ENCODE measurements around the gene FPR1.

FPR1 gene

DNA sequence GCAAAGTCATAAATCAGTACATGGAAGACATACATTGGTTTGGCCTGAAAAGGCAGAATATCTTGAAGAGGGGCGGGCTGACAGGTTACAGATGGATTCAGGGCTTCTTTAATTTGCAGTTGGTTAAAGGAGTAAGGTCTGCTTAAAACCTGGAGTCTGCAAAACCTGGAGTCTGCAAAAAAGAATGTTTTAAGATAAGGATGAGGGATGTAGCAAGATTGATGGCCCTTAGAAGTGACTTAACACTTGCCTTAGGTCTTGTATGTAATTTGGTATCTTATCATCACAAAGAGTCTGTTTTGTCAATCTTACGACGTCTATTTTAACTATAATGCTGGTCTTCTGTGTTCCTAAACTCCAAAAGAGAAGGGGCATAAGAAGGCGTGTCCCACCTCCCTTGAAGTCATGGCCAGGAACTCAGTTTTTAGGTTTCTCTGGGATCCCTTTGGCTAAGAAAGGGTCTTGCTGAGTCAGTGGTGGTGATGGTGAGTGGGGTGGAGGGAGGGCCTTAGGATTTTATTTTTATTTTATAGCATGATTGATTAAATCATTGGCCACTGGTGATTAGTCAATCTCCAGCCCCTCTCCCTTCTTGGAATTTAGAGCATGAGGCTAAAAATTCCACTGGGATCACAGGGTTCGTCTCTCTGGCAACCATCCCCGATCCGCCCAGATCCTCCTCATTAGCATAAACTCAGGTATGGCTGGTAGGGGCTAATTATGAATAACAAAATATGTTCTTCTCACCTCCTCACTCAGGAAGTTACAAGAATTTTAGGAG, 17.7 kb downstream of the FPR1 start:
- DNase-seq: no peak

DNA sequence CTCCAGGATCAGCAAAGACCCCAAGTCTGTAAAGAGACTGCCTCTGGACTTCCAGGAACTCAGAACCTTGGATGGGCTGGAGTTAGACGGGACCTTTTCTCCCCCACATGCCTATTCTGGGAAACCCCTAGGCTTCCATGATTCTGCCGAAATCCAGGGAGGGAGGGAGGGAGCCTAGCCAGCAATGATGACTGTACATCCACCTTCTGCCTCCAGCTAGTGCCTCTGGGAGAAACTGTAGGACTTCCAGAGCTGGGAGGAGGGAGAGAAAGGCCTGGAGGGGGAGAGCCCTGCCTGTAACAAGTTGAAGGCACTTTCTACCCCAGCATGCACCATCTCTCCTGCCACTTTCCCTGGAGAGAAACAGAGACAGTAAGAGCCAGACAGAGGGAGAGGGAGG, 21.9 kb downstream of the FPR1 start:
- no peak for DNase-seq

DNA sequence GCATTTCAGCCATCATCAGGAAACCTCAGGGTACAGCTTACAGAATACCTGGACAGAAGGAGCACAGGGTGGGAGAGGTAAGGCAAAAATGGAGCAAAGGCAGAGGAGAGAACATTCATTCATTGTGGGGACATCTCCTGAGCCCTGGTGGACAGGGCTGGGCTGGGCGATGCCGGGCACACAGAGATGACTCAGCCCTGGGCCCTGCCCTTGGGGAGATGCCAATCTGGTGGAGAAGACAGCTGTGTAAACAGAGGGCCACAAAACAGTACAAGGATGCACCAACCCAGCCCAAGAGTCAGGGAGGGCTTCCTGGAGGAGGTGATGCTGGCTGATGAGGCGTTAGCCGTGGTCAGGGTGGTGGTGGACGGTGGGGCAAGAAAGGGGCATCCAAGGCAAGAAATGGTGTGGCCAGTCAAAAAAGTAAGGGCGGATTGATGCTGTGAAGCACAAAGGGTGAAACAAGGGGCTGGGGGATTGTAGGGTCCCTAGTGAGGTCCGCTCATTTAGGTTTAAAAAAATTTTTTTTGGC, 24.3 kb downstream of the FPR1 start:
- DNase-seq: no peak

DNA sequence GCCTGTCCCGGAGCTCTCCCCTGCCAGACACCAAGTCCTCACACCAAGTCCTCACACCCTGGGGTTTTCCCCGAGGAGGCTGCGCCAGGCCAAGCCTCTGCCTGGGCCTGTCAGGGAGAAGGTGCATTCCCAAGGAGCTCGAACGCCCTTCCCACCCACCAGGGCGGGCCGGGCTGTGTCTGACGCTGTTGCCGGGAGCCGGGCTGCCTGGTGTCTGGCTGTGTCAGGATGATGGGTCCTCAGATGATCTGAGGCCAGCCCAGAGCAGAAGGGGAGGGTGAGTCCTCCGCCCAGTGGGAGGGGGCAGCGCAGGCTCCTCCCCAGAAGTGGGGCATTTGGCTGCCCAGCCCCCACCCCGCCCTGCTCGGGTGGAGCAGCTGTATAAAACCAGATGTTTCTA, 25.6 kb downstream of the FPR1 start:
- no peak for DNase-seq

DNA sequence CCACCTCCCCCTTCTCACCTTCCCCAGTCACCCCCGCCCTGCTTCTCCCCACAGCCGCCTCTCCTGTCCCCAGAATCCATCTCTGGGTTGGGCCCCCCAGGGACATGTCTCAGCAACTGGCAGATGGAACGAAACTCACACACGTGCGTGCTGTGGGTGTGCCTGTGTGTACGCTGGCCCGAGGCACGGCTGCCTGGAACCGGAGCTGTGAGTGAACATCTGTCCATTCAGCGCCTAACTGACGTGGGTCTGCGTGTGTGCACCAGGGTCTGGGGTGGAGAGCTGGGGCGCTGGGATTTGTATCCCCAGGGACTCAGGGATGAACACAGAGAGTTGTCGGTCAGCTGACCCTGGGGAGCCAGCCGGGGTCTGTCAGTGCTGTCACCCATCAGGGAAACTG, 27.1 kb downstream of the FPR1 start:
- no peak for DNase-seq

DNA sequence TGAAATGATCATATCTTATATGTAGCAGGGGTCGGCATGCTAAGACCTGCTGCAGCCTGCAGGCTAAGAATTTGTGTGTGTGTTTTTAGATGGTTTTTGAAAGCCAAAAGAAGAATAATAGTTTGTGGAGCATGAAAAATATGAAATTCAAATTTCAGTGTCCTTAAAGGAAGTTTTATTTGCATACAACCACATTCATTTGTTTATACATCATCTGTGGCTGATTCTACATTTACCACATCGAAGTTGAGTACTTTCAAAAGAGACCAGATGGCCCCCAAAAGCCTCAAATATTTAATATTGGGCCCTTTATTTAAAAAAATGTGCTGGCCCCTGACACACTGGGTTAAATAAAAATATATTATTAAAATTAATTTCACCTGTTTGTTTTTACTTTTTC, 29.2 kb downstream of the FPR1 start:
- DNase-seq: no peak

DNA sequence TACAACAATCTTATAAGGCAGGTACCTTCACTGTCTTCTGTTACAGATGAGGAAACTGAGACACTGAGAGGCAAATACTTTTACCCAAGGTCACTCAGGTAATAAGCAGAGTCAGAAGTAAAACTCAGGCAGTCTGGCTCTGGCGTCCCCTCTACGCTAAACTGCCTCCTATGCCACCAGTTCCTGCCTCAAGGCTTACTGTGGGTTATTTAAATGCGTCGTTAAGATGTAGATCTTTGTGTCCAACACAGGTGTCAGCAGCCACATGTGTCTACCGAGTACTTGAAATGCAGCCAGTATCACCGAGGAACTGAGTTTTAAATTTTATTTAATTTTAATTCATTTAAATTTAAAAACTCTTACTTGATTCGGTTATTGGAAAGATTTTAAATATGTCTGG, 29.8 kb downstream of the FPR1 start:
- DNase-seq: no peak

DNA sequence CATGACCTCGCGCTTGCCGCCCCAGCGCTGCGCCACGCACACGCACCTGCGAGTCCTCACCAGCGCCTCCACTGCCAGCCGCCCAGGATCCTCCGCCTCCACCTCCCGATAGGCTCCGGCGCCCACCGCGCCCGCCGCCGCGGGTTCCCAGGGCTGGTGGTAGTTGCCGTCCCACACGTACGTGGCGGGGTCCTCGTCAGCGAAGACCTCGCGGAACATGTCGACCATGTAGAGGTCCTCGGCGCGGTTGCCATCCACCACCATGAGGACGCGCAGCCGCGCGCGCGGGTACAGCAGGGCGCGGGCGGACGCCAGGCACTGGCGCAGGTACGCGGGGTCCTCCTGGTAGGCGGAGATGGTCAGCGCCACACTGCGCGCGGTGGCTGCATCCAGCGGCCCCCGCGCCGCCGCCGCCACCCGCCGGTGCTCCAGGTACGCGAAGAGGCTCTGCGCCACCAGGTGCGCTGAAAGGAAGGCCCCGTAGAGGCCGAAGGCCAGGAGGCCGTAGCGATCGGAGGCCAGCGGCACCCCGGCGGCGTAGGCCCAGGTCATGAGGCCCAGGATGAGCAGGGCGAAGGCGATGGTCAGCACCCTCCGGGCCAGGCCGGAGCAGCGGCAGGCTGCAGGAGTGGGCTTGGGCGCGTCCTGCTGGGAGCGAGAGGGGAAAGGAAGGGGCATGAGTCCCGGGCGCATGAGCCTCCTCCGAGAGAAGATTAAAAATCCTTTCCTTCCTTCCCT, 32.3 kb downstream of the FPR1 start:
- no peak for DNase-seq

DNA sequence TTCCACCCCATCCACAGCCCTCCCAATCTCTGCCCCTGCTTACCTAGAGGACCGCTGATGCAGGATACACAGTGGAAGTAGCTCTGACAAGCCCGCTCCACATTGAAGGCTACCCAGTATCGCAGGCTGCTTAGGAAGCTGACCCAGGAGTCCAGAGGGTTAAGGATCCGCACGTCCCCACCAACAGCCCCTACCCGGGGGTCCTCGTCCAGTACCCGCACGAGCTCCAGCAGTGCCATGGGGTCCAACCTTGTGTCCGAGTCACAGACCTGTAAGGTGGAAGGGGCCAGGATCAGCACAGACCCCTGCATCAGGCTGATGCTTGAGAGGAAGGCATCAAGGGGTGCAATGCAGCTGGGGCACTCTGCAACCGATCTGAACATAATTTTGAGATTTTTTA, 34.8 kb downstream of the FPR1 start:
- no peak for DNase-seq

DNA sequence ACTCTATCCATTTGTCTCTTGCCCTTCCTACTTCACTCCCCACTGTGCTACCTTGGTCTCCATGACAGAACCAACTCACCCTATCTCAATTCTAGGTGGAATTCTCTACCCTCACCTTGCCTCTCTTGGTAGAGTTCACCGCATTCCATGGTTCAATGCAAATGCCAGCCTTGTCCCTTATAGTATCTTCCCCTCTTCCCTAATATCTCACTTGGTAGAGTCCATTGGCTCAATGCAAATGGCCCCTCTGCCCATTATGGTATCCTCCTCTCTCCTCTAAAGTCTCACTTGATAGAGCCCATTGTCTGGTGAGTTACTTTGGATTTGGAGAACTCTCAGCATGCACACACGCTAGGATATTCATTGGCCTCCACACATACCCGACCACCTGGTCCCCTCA, 35.8 kb downstream of the FPR1 start:
- DNase-seq: no peak

DNA sequence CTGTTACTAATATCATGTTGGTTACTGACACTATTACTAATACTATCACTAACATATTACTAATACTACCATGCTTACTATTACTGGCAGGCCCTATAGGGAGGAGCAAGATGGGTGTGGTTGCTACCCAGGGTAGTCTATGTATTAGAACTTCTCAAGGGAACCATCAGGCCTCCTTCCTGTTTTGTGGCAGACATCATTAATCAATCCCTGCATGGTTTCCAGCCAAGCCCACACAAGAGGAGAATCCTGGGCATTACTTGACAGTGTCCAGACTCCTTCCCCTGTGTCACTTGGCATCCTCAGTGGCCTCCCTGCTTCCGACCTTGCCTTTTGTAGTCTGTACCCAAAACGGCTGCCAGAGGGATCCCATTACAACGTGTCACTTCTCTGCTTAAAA, 36.8 kb downstream of the FPR1 start:
- DNase-seq: no peak

DNA sequence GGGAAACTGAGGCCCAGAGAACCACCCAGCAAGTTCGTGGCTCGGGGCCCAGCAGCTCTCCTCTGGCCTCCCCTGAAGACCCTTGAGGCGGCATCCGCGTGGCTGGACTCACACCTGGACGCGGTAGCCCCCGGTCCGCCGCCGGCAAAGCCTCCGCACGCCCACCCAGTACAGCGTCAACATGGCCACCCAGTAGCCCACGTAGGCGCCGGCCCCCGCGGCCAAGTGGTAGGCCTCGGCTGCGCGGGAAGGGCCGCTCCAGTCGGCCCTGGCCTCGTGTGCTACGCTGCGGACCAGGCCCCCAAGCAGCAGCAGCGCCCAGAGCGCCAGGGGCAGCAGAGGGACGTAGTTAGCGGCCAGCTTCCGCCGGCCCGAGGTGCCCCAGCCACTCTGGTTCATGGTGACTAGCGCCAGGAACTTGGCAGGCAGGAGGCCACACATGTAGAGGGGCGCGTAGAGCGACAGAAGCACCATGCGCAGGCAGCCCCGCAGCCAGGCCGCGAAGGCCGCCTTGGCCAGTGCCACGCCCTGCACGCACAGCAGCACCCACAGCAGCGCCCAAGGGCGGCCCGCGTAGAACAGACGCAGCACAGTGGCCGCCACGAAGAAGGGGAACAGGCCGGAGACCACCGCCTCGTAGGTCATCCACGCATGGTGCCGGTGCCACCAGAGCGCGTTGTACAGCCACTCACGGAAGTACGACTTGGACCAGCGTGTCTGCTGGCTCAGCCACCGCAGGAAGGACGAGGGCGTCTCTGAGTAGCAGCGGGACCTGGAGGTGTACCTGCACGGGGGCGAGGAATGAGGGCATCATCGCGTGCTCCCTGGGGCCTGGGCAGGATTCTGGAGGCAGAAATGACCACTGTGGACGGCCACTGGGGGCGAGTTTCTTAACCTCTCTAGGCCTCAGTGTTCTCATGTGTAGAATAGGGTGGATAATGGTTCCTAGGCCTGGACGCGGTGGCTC, 38.1 kb downstream of the FPR1 start:
- DNase-seq: no peak

DNA sequence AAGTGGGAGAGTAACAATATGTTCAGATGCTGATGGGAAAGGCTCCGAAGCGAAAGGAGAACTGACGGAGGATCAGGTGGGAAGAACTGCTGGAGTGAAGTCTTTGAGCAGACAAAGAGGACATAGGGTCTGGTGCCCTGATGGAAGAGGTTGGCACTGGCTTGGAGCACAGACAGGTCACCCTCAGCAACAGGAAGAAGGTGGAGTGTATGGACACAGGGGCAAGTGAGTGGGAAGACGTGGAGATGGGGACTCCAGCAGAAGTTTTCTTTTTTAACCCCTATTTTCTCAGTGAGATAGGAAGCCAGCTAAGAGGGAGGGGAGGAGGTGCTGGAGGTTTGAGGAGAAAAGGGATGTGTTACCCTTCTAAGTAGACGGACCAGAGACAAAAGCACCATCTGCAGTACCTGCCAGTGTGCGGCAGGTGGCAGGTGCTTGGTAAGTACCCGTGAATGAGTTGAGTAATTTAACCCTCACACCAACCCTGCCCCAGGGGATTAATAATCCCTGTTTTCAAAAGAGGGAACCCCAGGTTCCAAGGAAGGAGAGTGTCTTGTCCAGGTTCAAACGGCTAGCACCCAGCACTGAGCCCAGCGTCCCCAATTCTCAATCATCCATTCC, 39.1 kb downstream of the FPR1 start:
- no peak for DNase-seq

DNA sequence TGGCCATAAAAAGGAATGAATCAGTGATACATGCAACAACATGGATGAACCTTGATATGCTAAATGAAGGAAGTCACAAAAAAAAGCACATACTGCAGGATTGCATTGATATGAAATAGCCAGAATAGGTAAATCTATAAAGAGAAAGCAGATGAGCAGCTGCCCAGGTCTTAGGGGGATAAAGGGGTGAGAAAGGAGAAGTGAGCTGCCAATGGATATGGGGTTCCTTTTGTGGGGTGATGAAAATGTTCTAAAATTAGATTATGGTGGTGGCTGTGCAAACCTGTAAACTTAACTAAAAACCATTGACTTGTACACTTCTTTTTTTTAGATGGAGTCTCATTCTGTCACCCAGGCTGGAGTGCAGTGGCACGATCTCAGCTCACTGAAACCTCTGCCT, 40.0 kb downstream of the FPR1 start:
- DNase-seq: no peak

DNA sequence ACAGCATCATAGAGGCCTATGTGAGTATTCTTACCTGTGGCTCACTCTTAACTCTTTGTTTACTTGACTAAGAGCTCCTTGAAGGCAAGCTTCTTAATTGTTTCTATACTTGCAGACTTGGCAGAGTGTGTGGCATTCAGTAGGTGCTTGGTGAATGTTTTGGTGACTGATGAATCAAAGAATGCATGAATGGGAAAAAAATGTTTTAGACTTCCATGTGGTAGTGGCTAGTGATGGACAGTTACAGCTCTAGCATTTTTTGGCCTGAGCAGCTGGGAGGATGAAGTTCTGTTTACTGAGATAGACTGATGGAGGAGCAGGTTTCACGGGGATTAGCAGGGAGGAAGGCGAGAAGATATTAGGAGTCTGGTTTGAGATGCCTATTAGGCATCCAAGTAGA, 41.5 kb downstream of the FPR1 start:
- DNase-seq: no peak

DNA sequence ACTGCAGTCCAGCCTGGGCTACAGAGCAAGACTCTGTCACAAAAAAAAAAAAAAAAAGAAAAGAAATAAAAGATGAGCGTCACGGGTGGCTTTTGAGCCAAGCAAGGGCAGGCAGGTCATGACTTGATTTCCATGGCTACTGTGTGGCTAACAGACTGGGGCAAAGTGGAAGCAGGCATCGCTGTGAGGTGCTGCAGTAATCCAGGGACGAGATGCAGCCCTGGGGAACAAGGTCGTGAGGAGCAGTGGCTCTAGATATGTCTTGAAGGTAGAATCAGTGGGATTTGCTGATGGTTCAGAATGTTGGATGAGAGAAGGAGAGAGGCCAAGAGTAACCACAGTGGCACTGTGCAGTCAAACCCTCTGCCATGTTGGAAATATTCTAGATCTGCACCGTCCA, 42.1 kb downstream of the FPR1 start:
- DNase-seq: no peak

DNA sequence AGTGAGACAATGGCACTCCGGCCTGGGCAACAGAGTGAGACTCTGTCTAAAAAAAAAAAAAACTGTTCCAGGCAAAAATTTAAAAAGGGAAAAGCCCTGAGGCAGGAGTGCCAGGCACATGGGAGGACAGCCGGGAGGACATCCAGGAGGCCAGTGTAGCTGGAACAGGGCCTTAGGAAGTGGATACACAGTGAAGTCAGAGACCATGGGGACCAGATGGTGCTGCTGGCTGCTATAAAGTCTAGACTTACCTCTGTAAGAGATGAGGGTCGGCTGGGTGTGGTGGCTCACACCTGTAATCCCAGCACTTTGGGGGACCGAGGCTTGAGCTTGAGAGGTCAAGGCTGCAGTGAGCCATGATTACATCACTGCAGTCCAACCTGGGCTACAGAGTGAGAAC, 42.9 kb downstream of the FPR1 start:
- DNase-seq: no peak

DNA sequence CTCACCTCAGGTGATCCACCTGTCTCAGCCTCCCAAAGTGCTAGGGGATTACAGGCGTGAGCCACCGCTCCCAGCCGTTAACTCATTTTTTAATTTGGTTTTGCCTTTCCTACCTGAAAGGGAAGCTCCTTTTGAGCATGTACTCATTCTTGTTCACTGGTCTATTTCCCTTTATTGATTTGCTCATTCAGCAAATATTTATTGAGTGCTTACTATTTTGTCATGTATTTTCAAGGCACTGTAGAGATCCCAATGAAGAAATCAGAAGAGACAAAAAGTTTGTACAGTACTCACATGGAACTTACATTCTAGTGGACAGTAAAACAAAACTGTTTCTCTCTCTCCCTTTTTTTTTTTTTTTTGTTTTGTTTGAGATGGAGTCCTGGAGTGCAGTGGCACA, 44.8 kb downstream of the FPR1 start:
- DNase-seq: no peak

DNA sequence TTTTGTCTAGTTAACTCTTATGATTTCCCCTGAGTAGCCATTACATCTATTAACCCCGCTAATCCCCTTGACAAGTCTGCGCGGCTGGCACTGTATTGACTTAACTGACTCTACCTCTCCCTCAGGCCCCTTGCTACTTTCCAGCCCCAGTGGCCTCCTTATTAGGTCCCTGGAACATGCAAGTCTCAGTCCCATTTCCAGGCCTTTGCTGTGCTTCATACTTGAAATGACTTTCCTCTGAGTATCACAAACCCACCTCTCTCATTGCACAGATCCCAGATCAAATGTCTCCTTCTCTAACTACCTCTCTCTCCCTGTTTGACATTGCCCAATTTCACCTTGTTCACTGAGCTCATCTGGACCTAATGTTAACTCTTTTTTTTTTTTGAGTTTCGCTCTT, 45.4 kb downstream of the FPR1 start:
- DNase-seq: no peak

DNA sequence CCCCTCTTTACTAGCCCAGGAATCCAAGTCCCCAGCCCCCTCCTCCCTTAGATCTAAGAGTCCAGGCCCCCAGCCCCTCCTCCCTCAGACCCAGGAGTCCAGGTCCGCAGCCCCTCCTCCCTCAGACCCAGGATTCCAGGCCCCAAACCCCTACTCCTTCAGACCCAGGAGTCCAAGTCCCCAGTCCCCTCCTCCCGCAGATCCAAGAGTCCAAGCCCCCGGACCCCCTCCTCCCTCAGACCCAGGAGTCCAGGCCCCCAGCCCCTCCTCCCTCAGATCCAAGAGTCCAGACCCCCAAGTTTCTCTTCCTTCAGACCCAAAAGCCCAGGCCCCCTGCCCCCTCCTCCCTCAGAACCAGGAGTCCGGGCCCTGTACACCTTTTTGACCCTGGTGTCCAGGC, 47.1 kb downstream of the FPR1 start:
- DNase-seq: no peak

DNA sequence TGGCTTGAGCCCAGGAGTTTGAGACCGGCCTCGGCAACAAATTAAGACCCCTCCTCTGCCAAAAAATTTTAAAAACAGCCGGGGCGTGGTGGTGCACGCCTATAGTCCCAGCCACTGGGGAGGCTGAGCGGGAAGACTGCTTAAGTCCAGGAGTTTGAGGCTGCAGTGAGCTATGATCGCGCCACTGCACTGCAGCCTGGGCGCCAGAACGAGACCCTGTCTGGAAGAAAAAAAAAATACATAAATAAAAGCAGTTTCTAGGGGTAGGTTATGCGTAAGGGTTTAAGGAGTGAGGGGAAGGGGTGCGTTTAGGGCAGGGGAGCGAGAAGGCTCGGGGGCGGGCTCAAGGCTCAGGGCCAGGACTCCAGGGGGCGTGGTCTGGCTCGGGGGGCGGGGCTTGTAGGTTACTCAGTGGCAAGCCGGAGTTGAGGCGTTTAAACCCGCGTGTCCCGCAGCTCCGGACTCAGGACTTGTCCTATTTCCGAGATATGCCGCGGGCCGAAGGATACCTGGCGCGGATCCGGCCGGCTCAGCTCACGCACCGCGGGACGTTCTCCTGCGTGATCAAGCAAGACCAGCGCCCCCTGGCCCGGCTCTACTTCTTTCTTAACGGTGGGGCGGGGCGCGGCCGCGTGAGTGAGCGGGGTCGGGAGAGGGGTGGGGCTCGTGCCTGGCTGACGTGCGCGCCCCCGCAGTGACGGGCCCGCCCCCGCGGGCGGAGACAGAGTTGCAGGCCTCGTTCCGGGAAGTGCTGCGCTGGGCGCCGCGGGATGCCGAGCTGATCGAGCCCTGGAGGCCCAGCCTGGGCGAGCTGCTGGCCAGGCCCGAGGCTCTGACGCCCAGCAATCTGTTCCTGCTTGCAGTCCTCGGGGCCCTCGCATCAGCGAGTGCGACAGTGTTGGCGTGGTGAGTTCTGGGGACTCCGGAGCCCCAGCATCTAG, 47.8 kb downstream of the FPR1 start:
- DNase-seq: peak; percentile 98

Measured in activated T-cell treated with anti-CD3 and anti-CD28 coated beads, Interleukin-2, amount 50 U/mL, for 48 hours (primary cell).